Panc1 (cell line): ENCODE data around the gene CUEDC2. TPM values are rescaled to one million over a fixed set of nuclear protein-coding genes. Genes with fewer than 3 reads are reported as not detected.

Experiments used
- ATAC-seq: fragments of 200-7000 bp; cut with Tn5 transposase; 2 replicates; pipeline ENCODE4 v1.9.1; 2020; ENCODE audit warnings: mild to moderate bottlenecking, moderate library complexity
- BruUV-seq: library from RNA; stranded (reverse); fragments of 400-500 nt; replicated peaks from 2 replicates; lab custom pipeline; 2021; lab: Mats Ljungman, UMichigan
- CTCF ChIA-PET: fragments of 300-600 bp; sonication (Branson Sonifier 250); formaldehyde crosslinking; loops from one replicate; lab custom pipeline; 2022; ENCODE audit warnings: antibody characterized with exemption; lab: Charles Lee
- POLR2A ChIA-PET: fragments of 300-600 bp; sonication (Branson Sonifier 250); formaldehyde crosslinking; loops from one replicate; lab custom pipeline; 2022; ENCODE audit warnings: antibody characterized with exemption; lab: Charles Lee
- DNase-seq: peaks from one replicate; pipeline ENCODE4 v3.0.0-alpha.2; 2010; ENCODE audit warnings: low read depth, low spot score
- H3K27ac ChIP-seq: 2 replicates; pipeline ENCODE4 v1.5.1; 2011; ENCODE audit warnings: mild to moderate bottlenecking, low read length, inconsistent platforms
- H3K27me3 ChIP-seq: fragments of 200-500 bp; sonication (Bioruptor generic); 2 replicates; pipeline ENCODE4 v1.6.0; 2014; ENCODE audit warnings: low read length, inconsistent platforms; ENCODE audit not compliant: control insufficient read depth, insufficient read depth
- H3K36me3 ChIP-seq: fragments of 200-500 bp; sonication (Bioruptor generic); 2 replicates; pipeline ENCODE4 v1.5.1; 2014; ENCODE audit warnings: inconsistent platforms, mild to moderate bottlenecking, low read length, moderate library complexity; ENCODE audit not compliant: control insufficient read depth, insufficient read depth
- H3K4me1 ChIP-seq: 2 replicates; pipeline ENCODE4 v1.5.1; 2011; ENCODE audit warnings: inconsistent platforms, mild to moderate bottlenecking, low read length, moderate library complexity; ENCODE audit not compliant: control insufficient read depth, insufficient read depth
- H3K4me3 ChIP-seq, 2 experiments: 2 replicates each; pipeline ENCODE4 v1.5.1; 2011 to 2012; ENCODE audit warnings: low read depth in 2 of 2, low read length in 2 of 2, mild to moderate bottlenecking in 2 of 2, inconsistent platforms in 1 of 2, moderate library complexity in 1 of 2
- H3K9me3 ChIP-seq: fragments of 200-500 bp; sonication (Bioruptor generic); 2 replicates; pipeline ENCODE4 v1.5.1; 2014; ENCODE audit warnings: low read depth, mild to moderate bottlenecking, inconsistent platforms, low read length, moderate library complexity; ENCODE audit not compliant: control insufficient read depth, insufficient read depth
- POLR2AphosphoS5 ChIP-seq: IDR thresholded peaks from 2 replicates; pipeline ENCODE4 v1.6.1; 2012; ENCODE audit warnings: mild to moderate bottlenecking, low read depth, low read length, moderate library complexity
- SIN3A ChIP-seq: IDR thresholded peaks from 2 replicates; pipeline ENCODE4 v1.6.1; 2012; ENCODE audit warnings: low read depth, mild to moderate bottlenecking, low read length, moderate library complexity, borderline replicate concordance; ENCODE audit not compliant: insufficient read depth
- TCF7L2 ChIP-seq: IDR thresholded peaks from 2 replicates; pipeline ENCODE4 v1.6.1; 2011; ENCODE audit warnings: mild to moderate bottlenecking, low read depth, low read length, inconsistent platforms
- in situ Hi-C: cut with HindIII; loops from 2 replicates; pipeline ENCODE4 v1.10.0; 2016; ENCODE audit warnings: low sequenced_read_pairs, low pct_unique_long_range_greater_than_20kb
- intact Hi-C: fragments of 100-400 bp; cut with micrococcal nuclease; formaldehyde crosslinking; loops from one replicate; pipeline ENCODE4 v1.10.0; 2022; ENCODE audit not compliant: unreplicated experiment
- total RNA-seq: library from RNA; stranded (reverse); gene quantifications from one replicate; pipeline ENCODE4 v1.2.1, GENCODE V29; 2021; ENCODE audit not compliant: unreplicated experiment
- TF ChIP-seq, protein P1 (sequence below): fragments of 450-650 bp; IDR thresholded peaks from 2 replicates; pipeline ENCODE4 v1.5.1; 2017; ENCODE audit warnings: mild to moderate bottlenecking
- TF ChIP-seq, protein P2 (sequence below), 2 experiments: IDR thresholded peaks; 2 replicates each; pipeline ENCODE4 v1.6.1; 2011 to 2012; ENCODE audit warnings: low read depth in 2 of 2, control low read depth in 1 of 2, low read length in 1 of 2, mild to moderate bottlenecking in 1 of 2, moderate library complexity in 1 of 2; ENCODE audit not compliant: insufficient read depth in 1 of 2

Gene CUEDC2
- total RNA-seq, 1 experiment from 2014 or later: 79.3 TPM

DNA sequence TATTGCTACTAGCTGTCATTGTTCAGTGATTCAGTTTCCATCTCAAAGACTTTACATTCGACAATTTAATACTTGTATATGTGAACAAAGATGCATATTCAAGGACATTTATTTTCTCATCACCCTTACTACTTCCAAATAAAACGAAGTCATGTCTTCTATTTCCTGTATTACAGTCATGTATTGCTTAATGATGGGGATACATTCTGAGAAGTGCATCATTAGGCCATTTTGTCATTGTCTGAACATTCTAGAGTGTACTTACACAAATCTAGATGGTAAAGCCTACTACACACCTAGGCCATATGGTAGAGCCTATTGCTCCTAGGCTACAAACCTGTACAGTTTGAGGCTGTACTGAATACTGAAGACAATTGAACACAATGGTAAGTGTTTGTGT is 12.5 kb upstream of the CUEDC2 start:
- Histone ChIP-seq H3K9me3 (no peaks in the 10 kb centered on the region), H3K27me3 (no peaks in the 10 kb centered on the region), H3K4me1 (peaks cover 6% of the 10 kb centered on the region; the same call in 1 of the 2 replicates), H3K4me3 (no peak overlapping the region), H3K36me3 (peaks cover under 1% of the 10 kb centered on the region; the same call in 1 of the 2 replicates), H3K27ac (no peak overlapping the region)
- in situ Hi-C loops: no loop called here
- CTCF ChIA-PET: no interaction called here
- intact Hi-C loops: no loop called here
- POLR2A ChIA-PET: no interaction called here
- no peak for DNase-seq
- no peak for ATAC-seq
- no TSS peak for BruUV-seq
- no peak for TF ChIP-seq SIN3A
- TF ChIP-seq, protein P1, sequence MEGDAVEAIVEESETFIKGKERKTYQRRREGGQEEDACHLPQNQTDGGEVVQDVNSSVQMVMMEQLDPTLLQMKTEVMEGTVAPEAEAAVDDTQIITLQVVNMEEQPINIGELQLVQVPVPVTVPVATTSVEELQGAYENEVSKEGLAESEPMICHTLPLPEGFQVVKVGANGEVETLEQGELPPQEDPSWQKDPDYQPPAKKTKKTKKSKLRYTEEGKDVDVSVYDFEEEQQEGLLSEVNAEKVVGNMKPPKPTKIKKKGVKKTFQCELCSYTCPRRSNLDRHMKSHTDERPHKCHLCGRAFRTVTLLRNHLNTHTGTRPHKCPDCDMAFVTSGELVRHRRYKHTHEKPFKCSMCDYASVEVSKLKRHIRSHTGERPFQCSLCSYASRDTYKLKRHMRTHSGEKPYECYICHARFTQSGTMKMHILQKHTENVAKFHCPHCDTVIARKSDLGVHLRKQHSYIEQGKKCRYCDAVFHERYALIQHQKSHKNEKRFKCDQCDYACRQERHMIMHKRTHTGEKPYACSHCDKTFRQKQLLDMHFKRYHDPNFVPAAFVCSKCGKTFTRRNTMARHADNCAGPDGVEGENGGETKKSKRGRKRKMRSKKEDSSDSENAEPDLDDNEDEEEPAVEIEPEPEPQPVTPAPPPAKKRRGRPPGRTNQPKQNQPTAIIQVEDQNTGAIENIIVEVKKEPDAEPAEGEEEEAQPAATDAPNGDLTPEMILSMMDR: no peak
- no peak for TF ChIP-seq TCF7L2
- TF ChIP-seq POLR2AphosphoS5: no peak
- TF ChIP-seq, protein P2, sequence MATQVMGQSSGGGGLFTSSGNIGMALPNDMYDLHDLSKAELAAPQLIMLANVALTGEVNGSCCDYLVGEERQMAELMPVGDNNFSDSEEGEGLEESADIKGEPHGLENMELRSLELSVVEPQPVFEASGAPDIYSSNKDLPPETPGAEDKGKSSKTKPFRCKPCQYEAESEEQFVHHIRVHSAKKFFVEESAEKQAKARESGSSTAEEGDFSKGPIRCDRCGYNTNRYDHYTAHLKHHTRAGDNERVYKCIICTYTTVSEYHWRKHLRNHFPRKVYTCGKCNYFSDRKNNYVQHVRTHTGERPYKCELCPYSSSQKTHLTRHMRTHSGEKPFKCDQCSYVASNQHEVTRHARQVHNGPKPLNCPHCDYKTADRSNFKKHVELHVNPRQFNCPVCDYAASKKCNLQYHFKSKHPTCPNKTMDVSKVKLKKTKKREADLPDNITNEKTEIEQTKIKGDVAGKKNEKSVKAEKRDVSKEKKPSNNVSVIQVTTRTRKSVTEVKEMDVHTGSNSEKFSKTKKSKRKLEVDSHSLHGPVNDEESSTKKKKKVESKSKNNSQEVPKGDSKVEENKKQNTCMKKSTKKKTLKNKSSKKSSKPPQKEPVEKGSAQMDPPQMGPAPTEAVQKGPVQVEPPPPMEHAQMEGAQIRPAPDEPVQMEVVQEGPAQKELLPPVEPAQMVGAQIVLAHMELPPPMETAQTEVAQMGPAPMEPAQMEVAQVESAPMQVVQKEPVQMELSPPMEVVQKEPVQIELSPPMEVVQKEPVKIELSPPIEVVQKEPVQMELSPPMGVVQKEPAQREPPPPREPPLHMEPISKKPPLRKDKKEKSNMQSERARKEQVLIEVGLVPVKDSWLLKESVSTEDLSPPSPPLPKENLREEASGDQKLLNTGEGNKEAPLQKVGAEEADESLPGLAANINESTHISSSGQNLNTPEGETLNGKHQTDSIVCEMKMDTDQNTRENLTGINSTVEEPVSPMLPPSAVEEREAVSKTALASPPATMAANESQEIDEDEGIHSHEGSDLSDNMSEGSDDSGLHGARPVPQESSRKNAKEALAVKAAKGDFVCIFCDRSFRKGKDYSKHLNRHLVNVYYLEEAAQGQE (IDR thresholded peaks at IDR 0.05; ENCODE audit: insufficient read depth in 1 of 2, low read depth in 2 of 2, low read length in 1 of 2): no peak

DNA sequence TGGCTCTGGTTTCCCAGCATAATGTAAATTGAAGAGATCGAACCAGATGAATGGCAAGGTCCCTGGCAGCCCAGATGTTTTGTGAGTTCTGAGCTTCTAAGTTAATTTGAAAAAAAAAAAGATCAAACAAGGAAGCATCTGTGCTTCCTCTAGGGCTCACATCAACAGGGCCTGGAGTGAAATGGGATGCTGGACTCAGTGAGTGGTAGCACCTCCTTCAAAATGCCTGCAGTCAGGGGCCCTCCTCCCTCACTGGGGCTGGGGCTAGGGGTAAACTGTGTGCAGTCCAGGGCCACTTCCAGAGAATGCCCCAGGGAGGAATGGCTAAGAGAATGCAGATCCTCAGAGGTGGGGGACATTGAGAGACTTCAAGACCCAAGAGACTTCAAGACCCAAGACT is 6.0 kb upstream of the CUEDC2 start:
- CTCF ChIA-PET: no interaction called here
- no TSS peak for BruUV-seq
- H3K4me3 ChIP-seq: no peak overlapping the region
- intact Hi-C loops (no loop called here), in situ Hi-C loops (no loop called here)
- H3K36me3 ChIP-seq: no peaks in the 10 kb centered on the region
- H3K27me3 ChIP-seq: no peaks in the 10 kb centered on the region
- no peak overlapping the region for H3K27ac ChIP-seq
- TF ChIP-seq POLR2AphosphoS5 (no peak), SIN3A (no peak), TCF7L2 (no peak)
- TF ChIP-seq, protein P1: no peak
- TF ChIP-seq, protein P2 (IDR thresholded peaks at IDR 0.05; ENCODE audit: insufficient read depth in 1 of 2, low read depth in 2 of 2, low read length in 1 of 2): no peak
- no peak for DNase-seq
- no peaks in the 10 kb centered on the region for H3K9me3 ChIP-seq
- ATAC-seq: no peak
- POLR2A ChIA-PET: no interaction called here
- H3K4me1 ChIP-seq: peaks cover 11% of the 10 kb centered on the region
